HUES64 (cell line): ENCODE data around the gene SYT17.

Experiments used
- H3K27ac ChIP-seq: 2 replicates; pipeline ENCODE4 v1.7.0; 2013; ENCODE audit warnings: low read depth, low read length, inconsistent platforms
- H3K27me3 ChIP-seq: 2 replicates; pipeline ENCODE4 v1.6.1; 2013; ENCODE audit warnings: mild to moderate bottlenecking, low read length; ENCODE audit not compliant: insufficient read depth
- H3K36me3 ChIP-seq: 2 replicates; pipeline ENCODE4 v1.6.1; 2013; ENCODE audit warnings: mild to moderate bottlenecking, low read length; ENCODE audit not compliant: insufficient read depth
- H3K4me1 ChIP-seq: 2 replicates; pipeline ENCODE4 v1.6.1; 2013; ENCODE audit warnings: mild to moderate bottlenecking, low read length, moderate library complexity; ENCODE audit not compliant: insufficient read depth
- H3K4me3 ChIP-seq: 2 replicates; pipeline ENCODE4 v1.5.1; 2013; ENCODE audit warnings: mild to moderate bottlenecking, low read length, moderate library complexity
- H3K9ac ChIP-seq: 2 replicates; pipeline ENCODE4 v1.6.1; 2013; ENCODE audit warnings: mild to moderate bottlenecking, low read depth, low read length
- H3K9me3 ChIP-seq: 2 replicates; pipeline ENCODE4 v1.6.1; 2013; ENCODE audit warnings: low read depth, low read length; ENCODE audit not compliant: insufficient read depth
- WGBS: fragments of 150-250, 120-280 bp; methylation state at CpG from one replicate; pipeline ENCODE4 v1.1.7; 2013; ENCODE audit warnings: missing lambda C conversion rate; 5-methylcytosine and 5-hydroxymethylcytosine counted together

SYT17 gene

DNA sequence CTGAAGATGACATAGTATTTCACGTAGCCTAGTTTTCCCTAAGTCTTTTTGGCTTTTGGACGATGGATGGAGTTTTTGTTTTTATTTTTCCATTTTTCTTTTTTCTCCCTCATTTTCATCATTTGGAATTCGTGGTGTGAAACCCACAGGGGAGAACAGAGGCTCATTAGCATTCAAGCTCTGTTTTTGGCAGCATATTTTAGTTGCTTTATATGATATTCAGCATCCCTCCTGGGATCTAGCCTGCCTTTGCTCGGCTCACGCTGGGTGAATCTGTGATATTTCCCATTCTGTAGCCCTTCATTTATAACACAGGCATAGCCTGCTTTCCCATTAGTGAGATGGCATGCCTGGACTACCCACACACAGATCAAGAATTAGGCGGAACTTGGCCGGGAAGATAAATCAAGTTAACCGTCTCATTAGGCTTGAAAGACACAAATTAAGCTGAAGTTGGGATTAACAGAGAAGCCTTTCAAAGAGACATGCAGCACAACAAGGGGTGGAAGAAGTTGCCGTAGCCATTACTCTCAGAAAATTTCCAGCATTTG is 97.4 kb downstream of the SYT17 start:
- no peak overlapping the region for H3K4me3 ChIP-seq
- no peaks in the 10 kb centered on the region for H3K27me3 ChIP-seq
- no peak overlapping the region for H3K27ac ChIP-seq
- H3K9ac ChIP-seq, result no peak overlapping the region
- H3K9me3 ChIP-seq, result no peaks in the 10 kb centered on the region
- no peaks in the 10 kb centered on the region for H3K36me3 ChIP-seq
- WGBS, result 94% methylated on average over 8 of the region's 9 CpGs
- H3K4me1 ChIP-seq, result no peaks in the 10 kb centered on the region; the same call in 1 of the 2 replicates

- H3K27me3 ChIP-seq, result no peaks in the 10 kb centered on the region
- no peak overlapping the region for H3K4me3 ChIP-seq
- H3K9ac ChIP-seq, result no peak overlapping the region
- H3K9me3 ChIP-seq, result no peaks in the 10 kb centered on the region
- H3K27ac ChIP-seq, result no peak overlapping the region
- no peaks in the 10 kb centered on the region for H3K4me1 ChIP-seq
- no peaks in the 10 kb centered on the region for H3K36me3 ChIP-seq
- 95% methylated on average over 11 of the region's 11 CpGs for WGBS
Measured at GRCh38 chr16:19266774-19267173, 98.7 kb downstream of the SYT17 start.

DNA sequence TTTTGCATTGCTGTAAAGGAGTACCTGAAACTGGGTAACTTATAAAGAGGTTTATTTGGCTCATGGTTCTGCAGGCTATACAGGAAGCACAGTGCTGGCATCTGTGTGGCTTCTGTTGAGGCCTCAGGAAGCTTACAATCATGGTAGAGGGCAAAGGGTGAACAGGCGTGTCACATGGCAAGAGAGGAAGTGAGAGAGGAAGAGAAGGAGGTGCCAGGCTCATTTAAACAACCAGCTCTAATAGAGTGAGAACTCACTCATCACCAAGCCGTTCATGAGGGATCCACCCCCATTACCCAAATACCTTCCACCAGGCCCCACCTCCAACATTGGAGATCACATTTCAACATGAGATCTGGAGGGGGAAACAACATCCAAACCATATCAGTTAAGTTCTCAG is 101.1 kb downstream of the SYT17 start:
- no peak overlapping the region for H3K27ac ChIP-seq
- no peak overlapping the region for H3K4me3 ChIP-seq
- no peaks in the 10 kb centered on the region for H3K27me3 ChIP-seq
- no peaks in the 10 kb centered on the region for H3K36me3 ChIP-seq
- no peaks in the 10 kb centered on the region for H3K9me3 ChIP-seq
- 94% methylated on average over 2 of the region's 2 CpGs for WGBS
- H3K4me1 ChIP-seq, result no peaks in the 10 kb centered on the region
- no peak overlapping the region for H3K9ac ChIP-seq

DNA sequence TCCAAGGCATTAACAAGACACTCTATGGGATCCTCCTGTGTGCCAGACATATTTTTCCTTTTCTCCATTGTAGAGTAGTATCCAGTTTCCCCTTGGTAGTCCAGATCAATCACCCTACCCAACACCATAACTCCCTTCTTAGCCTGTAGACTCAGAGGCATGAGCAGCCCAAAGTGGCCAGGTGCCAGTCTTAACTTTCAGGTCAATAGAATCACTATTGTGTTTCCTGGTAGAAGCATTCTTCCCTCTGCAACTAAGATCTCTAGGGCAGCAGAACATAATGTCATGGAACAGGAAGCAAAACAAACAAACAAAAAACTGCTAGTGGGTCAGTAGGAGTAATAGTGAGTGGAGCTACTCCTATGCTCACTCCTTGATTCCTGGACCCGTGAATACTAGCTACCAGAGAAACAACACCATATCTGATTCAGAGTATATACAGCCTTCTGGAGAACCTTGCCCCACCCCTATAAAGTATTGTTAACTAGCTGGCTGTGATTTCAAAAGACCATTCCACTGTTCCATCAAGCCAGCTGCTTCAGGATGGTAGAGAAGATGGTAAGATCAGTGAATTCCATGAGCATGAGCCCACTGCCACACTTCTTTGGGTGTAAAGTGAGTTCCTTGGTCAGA is 106.2 kb downstream of the SYT17 start:
- H3K27ac ChIP-seq, result no peak overlapping the region
- H3K4me3 ChIP-seq, result no peak overlapping the region
- no peaks in the 10 kb centered on the region for H3K4me1 ChIP-seq
- H3K36me3 ChIP-seq, result no peaks in the 10 kb centered on the region
- WGBS, result 88% methylated on average over 1 of the region's 1 CpG
- no peaks in the 10 kb centered on the region for H3K9me3 ChIP-seq
- H3K27me3 ChIP-seq, result no peaks in the 10 kb centered on the region
- no peak overlapping the region for H3K9ac ChIP-seq

DNA sequence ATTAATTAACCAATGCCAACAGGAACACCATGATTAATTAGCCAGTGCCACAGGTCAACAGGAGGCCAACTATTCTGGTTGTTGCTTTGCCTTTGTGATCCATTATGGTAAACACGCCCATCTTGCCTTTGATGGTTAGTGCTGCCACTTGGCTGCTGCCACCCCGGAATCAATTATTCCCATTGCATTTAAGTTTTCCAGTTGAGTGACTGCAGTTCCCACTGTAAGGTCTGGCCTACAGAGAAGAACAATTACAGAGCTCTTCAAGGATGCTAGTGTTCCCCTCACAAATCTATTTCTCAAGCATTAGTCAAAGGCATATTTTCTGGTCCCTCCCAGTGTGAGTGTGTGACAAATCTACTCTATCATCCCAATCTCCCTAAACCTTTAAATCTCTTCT is 110.4 kb downstream of the SYT17 start:
- Histone ChIP-seq H3K9ac (no peak overlapping the region), H3K27me3 (no peaks in the 10 kb centered on the region), H3K27ac (no peak overlapping the region), H3K4me1 (no peaks in the 10 kb centered on the region), H3K9me3 (no peaks in the 10 kb centered on the region), H3K4me3 (no peak overlapping the region), H3K36me3 (no peaks in the 10 kb centered on the region)
- WGBS, result 91% methylated on average over 2 of the region's 2 CpGs

- Histone ChIP-seq H3K9me3 (no peaks in the 10 kb centered on the region), H3K36me3 (no peaks in the 10 kb centered on the region), H3K9ac (no peak overlapping the region), H3K4me3 (no peak overlapping the region), H3K4me1 (no peaks in the 10 kb centered on the region), H3K27ac (no peak overlapping the region), H3K27me3 (no peaks in the 10 kb centered on the region)
- WGBS, result 90% methylated on average over 2 of the region's 2 CpGs
Measured at GRCh38 chr16:19281246-19281645, 113.2 kb downstream of the SYT17 start.

GRCh38 chr16:19282101-19282500 is 114.1 kb downstream of the SYT17 start:
- H3K27ac ChIP-seq, result no peak overlapping the region
- no peak overlapping the region for H3K4me3 ChIP-seq
- no peaks in the 10 kb centered on the region for H3K4me1 ChIP-seq
- H3K36me3 ChIP-seq, result no peaks in the 10 kb centered on the region
- H3K9ac ChIP-seq, result no peak overlapping the region
- H3K9me3 ChIP-seq, result no peaks in the 10 kb centered on the region
- H3K27me3 ChIP-seq, result no peaks in the 10 kb centered on the region
- WGBS, result 97% methylated on average over 3 of the region's 3 CpGs

GRCh38 chr16:19283637-19284036 is 115.6 kb downstream of the SYT17 start:
- no peak overlapping the region for H3K27ac ChIP-seq
- WGBS, result 100% methylated on average over 2 of the region's 2 CpGs

GRCh38 chr16:19284207-19284606 is 116.2 kb downstream of the SYT17 start:
- Histone ChIP-seq H3K4me3 (no peak overlapping the region), H3K36me3 (no peaks in the 10 kb centered on the region), H3K9me3 (no peaks in the 10 kb centered on the region), H3K4me1 (peaks cover 15% of the 10 kb centered on the region), H3K27me3 (no peaks in the 10 kb centered on the region), H3K27ac (no peak overlapping the region), H3K9ac (no peak overlapping the region)
- WGBS, result 92% methylated on average over 1 of the region's 1 CpG

More at GRCh38 chr16:19283637-19284036, 115.6 kb downstream of the SYT17 start:
- Histone ChIP-seq H3K36me3 (no peaks in the 10 kb centered on the region), H3K9ac (no peak overlapping the region), H3K4me1 (peaks cover 15% of the 10 kb centered on the region), H3K27me3 (no peaks in the 10 kb centered on the region), H3K9me3 (no peaks in the 10 kb centered on the region), H3K4me3 (no peak overlapping the region)

DNA sequence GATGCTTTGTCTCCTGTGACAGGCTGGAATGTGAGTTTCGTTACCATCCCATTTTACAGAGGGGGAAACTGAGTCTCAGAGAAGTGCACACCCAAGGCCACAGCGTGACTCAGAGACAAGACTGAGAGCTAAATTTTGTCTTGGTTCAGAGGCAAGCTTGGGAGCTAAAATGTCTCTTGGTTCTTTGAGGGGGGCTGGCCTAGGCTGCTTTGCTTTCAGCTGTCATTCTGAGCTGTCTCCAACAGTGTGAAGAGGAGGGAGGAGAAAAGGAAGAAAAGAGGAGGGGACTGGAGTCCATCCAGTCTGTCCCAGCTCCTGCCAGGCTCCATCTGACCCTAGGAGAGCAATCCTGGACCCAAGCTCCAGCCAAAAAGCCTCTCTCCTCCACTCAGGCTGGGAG is 117.4 kb downstream of the SYT17 start, which contains the start of gene CLEC19A:
CLEC19A (plus strand) TSS at position 301 of the 400 bp plus-strand sequence. CDS start 121 bp downstream, outside the sequence.
- no peak within 1 kb of the TSS for H3K27ac ChIP-seq

DNA sequence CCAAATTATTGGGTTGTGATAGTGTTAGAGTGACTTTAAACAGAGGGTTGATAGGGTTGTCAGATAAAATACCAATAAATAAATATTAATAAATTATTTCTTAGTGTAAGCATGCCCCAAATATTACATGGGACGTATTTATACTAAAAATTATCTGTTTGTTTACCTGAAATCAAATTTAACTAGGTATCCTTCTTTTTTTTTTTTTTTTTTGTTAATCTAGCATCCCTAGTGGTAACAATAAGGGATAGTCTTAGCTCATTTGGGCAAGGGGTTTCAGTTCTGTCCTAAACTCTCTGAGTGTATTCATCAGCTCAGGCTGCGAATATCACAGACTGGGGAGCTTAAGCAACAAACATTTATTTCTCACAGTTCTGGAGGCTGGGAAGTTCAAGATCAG is 118.8 kb downstream of the SYT17 start:
- Histone ChIP-seq H3K36me3 (no peaks in the 10 kb centered on the region), H3K27ac (no peak overlapping the region), H3K27me3 (no peaks in the 10 kb centered on the region), H3K4me3 (no peak overlapping the region), H3K4me1 (peaks cover 37% of the 10 kb centered on the region), H3K9me3 (no peaks in the 10 kb centered on the region), H3K9ac (no peak overlapping the region)
- WGBS, result 91% methylated on average over 1 of the region's 2 CpGs

More for the DNA sequence above, 117.4 kb downstream of the SYT17 start, which contains the start of gene CLEC19A:
- Histone ChIP-seq H3K4me3 (no peak within 1 kb of the TSS), H3K27me3 (no peaks in the 10 kb centered on the region), H3K9ac (no peak within 1 kb of the TSS), H3K9me3 (no peaks in the 10 kb centered on the region), H3K36me3 (no peaks in the 10 kb centered on the region), H3K4me1 (peaks cover 26% of the 10 kb centered on the region)
- 88% methylated on average over 2 of the region's 2 CpGs for whole genome bisulfite sequencing
